ENCODE measurements around the gene RAP1GAP. TPM values are rescaled to one million over a fixed set of nuclear protein-coding genes. Genes with fewer than 3 reads are reported as not detected.
A peak's percentile ranks its signal among the peaks of the same experiment; 100 is the strongest.

RAP1GAP gene
- total RNA-seq, 1 experiment from 2014 or later: 30.2 TPM

GRCh38 chr1:21569820-21570527, 99.2 kb downstream of the RAP1GAP start:
- Histone ChIP-seq H3K27me3 (ENCODE audit: insufficient read depth, low read depth) (no peaks in the 10 kb centered on the region), H3K36me3 (ENCODE audit: low read depth) (no peaks in the 10 kb centered on the region), H3K4me1 (replicated peaks; ENCODE audit: insufficient read depth) (no peaks in the 10 kb centered on the region), H3K9me2 (ENCODE audit: insufficient read depth) (no peaks in the 10 kb centered on the region), H3K27ac (no peak overlapping the region), H3F3A (ENCODE audit: insufficient read depth, low read depth) (no peaks in the 10 kb centered on the region), H3K79me2 (ENCODE audit: low read depth) (no peaks in the 10 kb centered on the region), H3K9me3 (ENCODE audit: insufficient read depth, low read depth) (no peaks in the 10 kb centered on the region), H2AFZ (no peak overlapping the region), H3K4me3 (no peak overlapping the region), H4K20me1 (ENCODE audit: insufficient read depth) (no peaks in the 10 kb centered on the region), H3K4me2 (no peak overlapping the region)
- CTCF ChIA-PET: no interaction called here
- DNase-seq: no peak
- BruUV-seq (replicated peaks): no TSS peak
- intact Hi-C loops (cut with micrococcal nuclease; ENCODE audit: unreplicated experiment): no loop called here
- POLR2A ChIA-PET (ENCODE audit: unreplicated experiment): no interaction called here
- TF ChIP-seq CTCF (conservative IDR thresholded peaks at IDR 0.05) (no peak), EZH2 (IDR thresholded peaks at IDR 0.05; ENCODE audit: low read depth) (no peak)

DNA sequence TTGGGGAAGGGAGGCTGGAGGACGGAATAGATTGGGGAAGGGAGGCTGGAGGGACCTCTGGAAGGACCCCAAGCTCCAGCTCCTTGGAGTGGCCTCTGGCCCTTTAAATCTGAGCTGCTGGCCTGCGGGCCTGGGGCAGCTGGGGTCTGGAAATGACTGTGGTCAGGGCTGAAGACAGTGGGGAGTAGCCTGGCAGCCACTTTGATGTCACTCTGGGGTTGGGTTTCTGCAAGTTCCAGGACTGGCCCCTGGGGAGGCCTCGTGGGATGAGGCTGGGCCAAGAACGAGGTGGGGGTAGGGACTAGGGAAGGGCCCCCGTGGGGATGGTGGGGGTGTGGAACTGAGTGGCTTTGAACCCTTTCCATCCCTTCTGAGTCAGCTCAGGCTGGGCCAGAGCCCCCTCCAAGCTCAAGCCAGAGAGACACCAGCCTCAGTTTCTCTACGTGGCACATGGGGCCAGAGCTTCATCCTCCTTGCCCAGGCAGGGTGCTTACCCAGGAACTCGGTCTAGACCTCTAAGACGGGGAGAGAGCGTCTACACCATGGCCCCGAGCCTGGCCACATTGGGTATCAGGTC, 100.3 kb downstream of the RAP1GAP start:
- Histone ChIP-seq H3K36me3 (ENCODE audit: low read depth) (no peaks in the 10 kb centered on the region), H3K27me3 (ENCODE audit: insufficient read depth, low read depth) (no peaks in the 10 kb centered on the region), H3F3A (ENCODE audit: insufficient read depth, low read depth) (no peaks in the 10 kb centered on the region), H3K9me3 (ENCODE audit: insufficient read depth, low read depth) (no peaks in the 10 kb centered on the region), H3K4me3 (no peak overlapping the region), H3K27ac (no peak overlapping the region), H3K4me2 (no peak overlapping the region), H3K9me2 (ENCODE audit: insufficient read depth) (no peaks in the 10 kb centered on the region), H3K79me2 (ENCODE audit: low read depth) (no peaks in the 10 kb centered on the region), H4K20me1 (ENCODE audit: insufficient read depth) (no peaks in the 10 kb centered on the region), H2AFZ (no peak overlapping the region), H3K4me1 (replicated peaks; ENCODE audit: insufficient read depth) (no peaks in the 10 kb centered on the region)
- DNase-seq: no peak
- CTCF ChIA-PET: interaction anchor here (0.5 kb wide), 1 partner anchor 315 kb away, joined by 3 read pairs; no protein-coding TSS in a partner anchor
- no TSS peak for BruUV-seq (replicated peaks)
- POLR2A ChIA-PET (ENCODE audit: unreplicated experiment): no interaction called here
- TF ChIP-seq EZH2 (IDR thresholded peaks at IDR 0.05; ENCODE audit: low read depth): no peak
- TF ChIP-seq CTCF (conservative IDR thresholded peaks at IDR 0.05): no peak
- intact Hi-C loops (cut with micrococcal nuclease; ENCODE audit: unreplicated experiment): no loop called here

DNA sequence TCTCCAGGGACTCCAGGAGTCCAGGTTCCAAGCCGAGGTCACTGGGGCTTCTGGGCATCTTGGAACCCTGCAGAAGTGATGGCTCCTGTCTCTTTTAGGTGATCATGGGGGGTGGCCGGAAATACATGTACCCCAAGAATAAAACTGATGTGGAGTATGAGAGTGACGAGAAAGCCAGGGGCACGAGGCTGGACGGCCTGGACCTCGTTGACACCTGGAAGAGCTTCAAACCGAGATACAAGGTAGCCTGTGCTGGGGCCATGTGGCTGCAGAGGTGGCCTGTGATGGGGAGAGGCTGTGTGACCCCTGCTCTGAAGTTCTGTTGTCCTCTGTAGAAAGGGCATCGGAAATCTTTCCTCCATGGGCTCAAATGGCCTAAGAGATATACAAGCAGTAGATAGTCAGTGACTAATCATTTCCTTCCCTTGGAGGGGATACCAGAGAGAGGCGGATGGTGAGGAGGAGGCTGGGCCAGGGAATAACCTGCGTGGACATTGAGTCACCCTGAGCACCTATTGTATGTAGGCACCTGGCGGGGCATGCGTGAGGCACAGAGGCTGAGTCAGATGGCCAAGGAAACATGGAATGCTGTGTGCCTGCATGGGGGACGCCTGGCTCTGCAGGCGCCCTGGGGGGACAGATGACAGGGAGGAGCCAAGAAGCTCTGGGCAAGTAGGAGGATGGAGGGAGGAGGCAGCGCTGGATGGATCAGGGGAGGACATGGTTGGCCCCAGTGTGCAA, 101.0 kb downstream of the RAP1GAP start:
- Histone ChIP-seq H3K9me2 (ENCODE audit: insufficient read depth) (no peaks in the 10 kb centered on the region), H3K4me3 (no peak overlapping the region), H3F3A (ENCODE audit: insufficient read depth, low read depth) (no peaks in the 10 kb centered on the region), H3K9me3 (ENCODE audit: insufficient read depth, low read depth) (no peaks in the 10 kb centered on the region), H3K79me2 (ENCODE audit: low read depth) (no peaks in the 10 kb centered on the region), H3K27ac (no peak overlapping the region), H3K27me3 (ENCODE audit: insufficient read depth, low read depth) (no peaks in the 10 kb centered on the region), H3K36me3 (ENCODE audit: low read depth) (no peaks in the 10 kb centered on the region), H3K4me1 (replicated peaks; ENCODE audit: insufficient read depth) (no peaks in the 10 kb centered on the region), H3K4me2 (no peak overlapping the region), H4K20me1 (ENCODE audit: insufficient read depth) (no peaks in the 10 kb centered on the region), H2AFZ (no peak overlapping the region)
- TF ChIP-seq CTCF (conservative IDR thresholded peaks at IDR 0.05) (no peak), EZH2 (IDR thresholded peaks at IDR 0.05; ENCODE audit: low read depth) (no peak)
- ChIA-PET POLR2A (ENCODE audit: unreplicated experiment) (no interaction called here), CTCF (no interaction called here)
- intact Hi-C loops (cut with micrococcal nuclease; ENCODE audit: unreplicated experiment): no loop called here
- peak in 1 of 2 experiments; percentile 14 for DNase-seq
- BruUV-seq (replicated peaks): no TSS peak

Data from PC-9 (cell line).